ENCODE data around the gene IL20RB. TPM values are rescaled to one million over a fixed set of nuclear protein-coding genes. Genes with fewer than 3 reads are reported as not detected.
"Not testable (repeated sequence)": the region's sequence is repeated elsewhere in the genome, so short reads cannot be mapped to it uniquely, and the experiment has no call there.

IL20RB gene
- total and polyA plus RNA-seq, 4 donors: 0.14 to 1.3 (median 0.33) TPM

DNA sequence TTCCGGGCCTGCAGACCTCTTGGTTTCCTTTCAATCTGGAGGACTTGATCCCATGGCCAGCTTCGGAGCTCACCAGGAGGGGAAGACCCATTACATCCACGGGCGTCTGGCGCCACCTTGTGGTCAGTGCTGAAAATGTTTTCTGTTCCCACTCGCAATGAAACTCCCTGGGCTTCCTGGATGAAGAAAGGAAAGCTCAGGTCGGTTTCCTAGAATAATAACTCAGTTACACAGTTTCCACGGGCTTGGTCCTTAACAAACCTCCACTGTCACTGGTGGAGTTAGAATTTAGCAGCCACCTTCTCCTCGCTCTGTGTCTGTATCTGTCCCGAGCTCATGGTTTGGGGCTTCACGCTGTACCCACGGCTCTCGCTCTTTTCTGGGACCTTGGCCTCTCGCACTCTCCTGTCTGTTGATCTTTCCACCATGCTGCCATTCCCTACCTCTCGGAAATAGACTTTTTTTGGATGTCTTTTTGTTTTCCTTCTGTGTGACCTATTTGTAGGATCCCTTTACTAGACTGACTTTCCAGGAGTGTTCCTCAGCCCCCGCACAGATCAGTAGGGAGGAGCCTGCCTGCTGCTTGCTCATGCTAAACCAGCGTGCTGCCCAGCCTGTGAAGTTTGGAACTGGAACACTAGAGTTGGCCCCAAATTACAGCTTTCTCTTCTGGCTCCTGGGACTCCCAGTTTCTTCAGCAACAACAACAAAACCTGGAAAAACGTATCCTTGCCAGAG is 56.3 kb downstream of the IL20RB start:
- Histone ChIP-seq H3K4me1 (ENCODE audit: control insufficient read depth in 4 of 4, insufficient read depth in 4 of 4, low read length in 3 of 4) (peaks cover 3 to 9% (median 6%) of the 10 kb centered on the region in 4 donors), H3K9ac (ENCODE audit: low read depth in 1 of 2, low read length in 2 of 2) (peak overlapping the region; percentile 84 to 85), H3K36me3 (ENCODE audit: control insufficient read depth in 4 of 4, insufficient read depth in 3 of 4, low read depth in 1 of 4, low read length in 3 of 4) (no peaks in the 10 kb centered on the region), H3K9me3 (ENCODE audit: control insufficient read depth in 4 of 4, low read length in 3 of 4) (no peaks in the 10 kb centered on the region), H3K27ac (ENCODE audit: low read depth in 1 of 2, low read length in 2 of 2) (peak overlapping the region; percentile 83 to 85), H3K27me3 (ENCODE audit: control insufficient read depth in 4 of 4, insufficient read depth in 4 of 4, low read length in 3 of 4) (no peaks in the 10 kb centered on the region), H3K4me3 (ENCODE audit: low read depth in 1 of 3, low read length in 3 of 3) (peak overlapping the region; percentile 51 to 55 (median 53))
- TF ChIP-seq, protein P1, sequence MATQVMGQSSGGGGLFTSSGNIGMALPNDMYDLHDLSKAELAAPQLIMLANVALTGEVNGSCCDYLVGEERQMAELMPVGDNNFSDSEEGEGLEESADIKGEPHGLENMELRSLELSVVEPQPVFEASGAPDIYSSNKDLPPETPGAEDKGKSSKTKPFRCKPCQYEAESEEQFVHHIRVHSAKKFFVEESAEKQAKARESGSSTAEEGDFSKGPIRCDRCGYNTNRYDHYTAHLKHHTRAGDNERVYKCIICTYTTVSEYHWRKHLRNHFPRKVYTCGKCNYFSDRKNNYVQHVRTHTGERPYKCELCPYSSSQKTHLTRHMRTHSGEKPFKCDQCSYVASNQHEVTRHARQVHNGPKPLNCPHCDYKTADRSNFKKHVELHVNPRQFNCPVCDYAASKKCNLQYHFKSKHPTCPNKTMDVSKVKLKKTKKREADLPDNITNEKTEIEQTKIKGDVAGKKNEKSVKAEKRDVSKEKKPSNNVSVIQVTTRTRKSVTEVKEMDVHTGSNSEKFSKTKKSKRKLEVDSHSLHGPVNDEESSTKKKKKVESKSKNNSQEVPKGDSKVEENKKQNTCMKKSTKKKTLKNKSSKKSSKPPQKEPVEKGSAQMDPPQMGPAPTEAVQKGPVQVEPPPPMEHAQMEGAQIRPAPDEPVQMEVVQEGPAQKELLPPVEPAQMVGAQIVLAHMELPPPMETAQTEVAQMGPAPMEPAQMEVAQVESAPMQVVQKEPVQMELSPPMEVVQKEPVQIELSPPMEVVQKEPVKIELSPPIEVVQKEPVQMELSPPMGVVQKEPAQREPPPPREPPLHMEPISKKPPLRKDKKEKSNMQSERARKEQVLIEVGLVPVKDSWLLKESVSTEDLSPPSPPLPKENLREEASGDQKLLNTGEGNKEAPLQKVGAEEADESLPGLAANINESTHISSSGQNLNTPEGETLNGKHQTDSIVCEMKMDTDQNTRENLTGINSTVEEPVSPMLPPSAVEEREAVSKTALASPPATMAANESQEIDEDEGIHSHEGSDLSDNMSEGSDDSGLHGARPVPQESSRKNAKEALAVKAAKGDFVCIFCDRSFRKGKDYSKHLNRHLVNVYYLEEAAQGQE (IDR thresholded peaks at IDR 0.05): peak; percentile 47
- peak; percentile 42 for TF ChIP-seq FOXA1 (IDR thresholded peaks at IDR 0.05)
- TF ChIP-seq RXRA (IDR thresholded peaks at IDR 0.05): peak; percentile 64 to 68
- peak; percentile 73 for TF ChIP-seq TAF1 (conservative IDR thresholded peaks at IDR 0.05)
- TF ChIP-seq RAD21 (IDR thresholded peaks at IDR 0.05): peak; percentile 99 to 100
- TF ChIP-seq JUND (IDR thresholded peaks at IDR 0.05): peak in 1 of 2 donors; percentile 34
- TF ChIP-seq, protein P2, sequence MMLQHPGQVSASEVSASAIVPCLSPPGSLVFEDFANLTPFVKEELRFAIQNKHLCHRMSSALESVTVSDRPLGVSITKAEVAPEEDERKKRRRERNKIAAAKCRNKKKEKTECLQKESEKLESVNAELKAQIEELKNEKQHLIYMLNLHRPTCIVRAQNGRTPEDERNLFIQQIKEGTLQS (IDR thresholded peaks at IDR 0.05): no peak
- TF ChIP-seq HNF4A (conservative IDR thresholded peaks at IDR 0.05): peak; percentile 80 to 84
- peak; percentile 38 for TF ChIP-seq HNF4G (IDR thresholded peaks at IDR 0.05)
- TF ChIP-seq NR2F2 (IDR thresholded peaks at IDR 0.05): no peak
- TF ChIP-seq FOXA2 (IDR thresholded peaks at IDR 0.05): peak; percentile 44
- TF ChIP-seq EGR1 (IDR thresholded peaks at IDR 0.05; ENCODE audit: low read depth in 2 of 2): peak; percentile 27 to 86
- TF ChIP-seq, protein P3, sequence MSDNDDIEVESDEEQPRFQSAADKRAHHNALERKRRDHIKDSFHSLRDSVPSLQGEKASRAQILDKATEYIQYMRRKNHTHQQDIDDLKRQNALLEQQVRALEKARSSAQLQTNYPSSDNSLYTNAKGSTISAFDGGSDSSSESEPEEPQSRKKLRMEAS (IDR thresholded peaks at IDR 0.05): peak; percentile 60
- peak; percentile 77 for TF ChIP-seq YY1 (IDR thresholded peaks at IDR 0.05)
- peak; percentile 66 for TF ChIP-seq SP1 (IDR thresholded peaks at IDR 0.05)
- no peak for TF ChIP-seq GABPA (IDR thresholded peaks at IDR 0.05 in 1 of 2, conservative IDR thresholded peaks at IDR 0.05 in 1 of 2)
- TF ChIP-seq, protein P4, sequence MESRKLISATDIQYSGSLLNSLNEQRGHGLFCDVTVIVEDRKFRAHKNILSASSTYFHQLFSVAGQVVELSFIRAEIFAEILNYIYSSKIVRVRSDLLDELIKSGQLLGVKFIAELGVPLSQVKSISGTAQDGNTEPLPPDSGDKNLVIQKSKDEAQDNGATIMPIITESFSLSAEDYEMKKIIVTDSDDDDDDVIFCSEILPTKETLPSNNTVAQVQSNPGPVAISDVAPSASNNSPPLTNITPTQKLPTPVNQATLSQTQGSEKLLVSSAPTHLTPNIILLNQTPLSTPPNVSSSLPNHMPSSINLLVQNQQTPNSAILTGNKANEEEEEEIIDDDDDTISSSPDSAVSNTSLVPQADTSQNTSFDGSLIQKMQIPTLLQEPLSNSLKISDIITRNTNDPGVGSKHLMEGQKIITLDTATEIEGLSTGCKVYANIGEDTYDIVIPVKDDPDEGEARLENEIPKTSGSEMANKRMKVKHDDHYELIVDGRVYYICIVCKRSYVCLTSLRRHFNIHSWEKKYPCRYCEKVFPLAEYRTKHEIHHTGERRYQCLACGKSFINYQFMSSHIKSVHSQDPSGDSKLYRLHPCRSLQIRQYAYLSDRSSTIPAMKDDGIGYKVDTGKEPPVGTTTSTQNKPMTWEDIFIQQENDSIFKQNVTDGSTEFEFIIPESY (IDR thresholded peaks at IDR 0.05): no peak
- TF ChIP-seq, protein P5, sequence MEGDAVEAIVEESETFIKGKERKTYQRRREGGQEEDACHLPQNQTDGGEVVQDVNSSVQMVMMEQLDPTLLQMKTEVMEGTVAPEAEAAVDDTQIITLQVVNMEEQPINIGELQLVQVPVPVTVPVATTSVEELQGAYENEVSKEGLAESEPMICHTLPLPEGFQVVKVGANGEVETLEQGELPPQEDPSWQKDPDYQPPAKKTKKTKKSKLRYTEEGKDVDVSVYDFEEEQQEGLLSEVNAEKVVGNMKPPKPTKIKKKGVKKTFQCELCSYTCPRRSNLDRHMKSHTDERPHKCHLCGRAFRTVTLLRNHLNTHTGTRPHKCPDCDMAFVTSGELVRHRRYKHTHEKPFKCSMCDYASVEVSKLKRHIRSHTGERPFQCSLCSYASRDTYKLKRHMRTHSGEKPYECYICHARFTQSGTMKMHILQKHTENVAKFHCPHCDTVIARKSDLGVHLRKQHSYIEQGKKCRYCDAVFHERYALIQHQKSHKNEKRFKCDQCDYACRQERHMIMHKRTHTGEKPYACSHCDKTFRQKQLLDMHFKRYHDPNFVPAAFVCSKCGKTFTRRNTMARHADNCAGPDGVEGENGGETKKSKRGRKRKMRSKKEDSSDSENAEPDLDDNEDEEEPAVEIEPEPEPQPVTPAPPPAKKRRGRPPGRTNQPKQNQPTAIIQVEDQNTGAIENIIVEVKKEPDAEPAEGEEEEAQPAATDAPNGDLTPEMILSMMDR (IDR thresholded peaks at IDR 0.05; ENCODE audit: low read depth, low read length, missing input control): peak; percentile 95
- WGBS: 5% methylated on average over 18 of the region's 18 CpGs
- DNase-seq (ENCODE audit: low spot score): peak; percentile 90

DNA sequence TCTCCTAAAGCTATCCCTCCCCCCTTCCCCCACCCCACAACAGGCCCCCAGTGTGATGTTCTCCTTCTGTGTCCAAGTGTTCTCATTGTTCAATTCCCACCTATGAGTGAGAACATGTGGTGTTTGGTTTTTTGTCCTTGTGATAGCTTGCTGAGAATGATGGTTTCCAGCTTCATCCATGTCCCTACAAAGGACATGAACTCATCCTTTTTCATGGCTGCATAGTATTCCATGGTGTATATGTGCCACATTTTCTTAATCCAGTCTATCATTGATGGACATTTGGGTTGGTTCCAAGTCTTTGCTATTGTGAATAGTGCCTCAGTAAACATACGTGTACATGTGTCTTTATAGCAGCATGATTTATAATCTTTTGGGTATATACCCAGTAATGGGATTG is 59.5 kb downstream of the IL20RB start:
- not testable (repeated sequence) for H3K9me3 ChIP-seq (ENCODE audit: control insufficient read depth in 4 of 4, low read length in 3 of 4); H3K27ac ChIP-seq (ENCODE audit: low read depth in 1 of 2, low read length in 2 of 2); DNase-seq (ENCODE audit: low spot score); H3K27me3 ChIP-seq (ENCODE audit: control insufficient read depth in 4 of 4, insufficient read depth in 4 of 4, low read length in 3 of 4); H3K4me3 ChIP-seq (ENCODE audit: low read depth in 1 of 3, low read length in 3 of 3); H3K9ac ChIP-seq (ENCODE audit: low read depth in 1 of 2, low read length in 2 of 2); H3K36me3 ChIP-seq (ENCODE audit: control insufficient read depth in 4 of 4, insufficient read depth in 3 of 4, low read depth in 1 of 4, low read length in 3 of 4)
- WGBS: 92% methylated on average over 1 of the region's 1 CpG
- H3K4me1 ChIP-seq (ENCODE audit: control insufficient read depth in 4 of 4, insufficient read depth in 4 of 4, low read length in 3 of 4): peaks cover 6 to 22% (median 16%) of the 10 kb centered on the region in 4 donors
